GM12878 (cell line): ENCODE results near the gene AKAP13.

Source experiments
- SIN3A ChIP-seq: IDR thresholded peaks from 2 replicates; pipeline ENCODE4 v1.6.1; 2012; ENCODE audit warnings: low read depth, low read length, improper control_type of control experiment
- SMC3 ChIP-seq: IDR thresholded peaks from 2 replicates; pipeline ENCODE4 v1.6.1; 2011; ENCODE audit warnings: low read length, improper control_type of control experiment, borderline replicate concordance
- TARDBP ChIP-seq: IDR thresholded peaks from 2 replicates; pipeline ENCODE4 v1.6.1; 2016; ENCODE audit warnings: borderline replicate concordance

- no peak for TF ChIP-seq SIN3A
- TF ChIP-seq SMC3 = no peak
- TF ChIP-seq TARDBP = no peak
Measured at GRCh38 chr15:85625856-85626255, 245.5 kb downstream of the AKAP13 start.
